HEK293 (cell line): ENCODE measurements around the gene HERC2.

Experiments
- CTCF ChIA-PET: fragments of 350-600 bp; formaldehyde crosslinking; extraction: SDS; loops from one replicate; lab custom pipeline; 2021; ENCODE audit warnings: antibody characterized with exemption; lab: Yijun Ruan, JAX
- POLR2A ChIA-PET: fragments of 300-600 bp; formaldehyde crosslinking; extraction: SDS; loops from one replicate; lab custom pipeline; 2020; ENCODE audit warnings: antibody characterized with exemption, inconsistent platforms; lab: Yijun Ruan, JAX
- H3K27ac ChIP-seq: fragments of 200-500 bp; sonication (Bioruptor generic); 2 replicates; pipeline ENCODE4 v1.5.1; 2014; ENCODE audit warnings: low read depth, low read length, control low read depth, inconsistent platforms; ENCODE audit errors: extremely low read depth
- H3K36me3 ChIP-seq, 2 experiments: fragments of 200-500 bp in 1 of 2; sonication (Bioruptor generic) in 1 of 2; 1 replicate in 1 of 2; 2 replicates in 1 of 2; pipeline ENCODE4 v1.5.1; 2014 to 2017; ENCODE audit warnings: inconsistent platforms in 2 of 2, low read length in 2 of 2; ENCODE audit not compliant: control insufficient read depth in 2 of 2, insufficient read depth in 1 of 2
- H3K4me1 ChIP-seq: fragments of 200-500 bp; sonication (Bioruptor generic); 2 replicates; pipeline ENCODE4 v1.5.1; 2014; ENCODE audit warnings: mild to moderate bottlenecking, low read length, inconsistent platforms; ENCODE audit not compliant: control insufficient read depth, insufficient read depth
- H3K4me3 ChIP-seq: 2 replicates; pipeline ENCODE4 v1.5.1; 2011; ENCODE audit warnings: low read depth, mild to moderate bottlenecking, control low read depth, low read length, moderate library complexity
- H3K9me3 ChIP-seq: fragments of 200-500 bp; sonication (Bioruptor generic); 2 replicates; pipeline ENCODE4 v1.5.1; 2014; ENCODE audit warnings: low read depth, low read length, inconsistent platforms; ENCODE audit not compliant: control insufficient read depth, insufficient read depth
- BCL11B ChIP-seq: fragments of 450-650 bp; formaldehyde crosslinking; IDR thresholded peaks from 2 replicates; pipeline ENCODE4 v1.5.1; 2016; ENCODE audit warnings: low read depth, missing biosample characterization, missing genetic modification characterization
- GLI2 ChIP-seq: fragments of 450-650 bp; formaldehyde crosslinking; IDR thresholded peaks from 2 replicates; pipeline ENCODE4; 2017; ENCODE audit warnings: missing biosample characterization, missing genetic modification characterization, low read depth, borderline replicate concordance
- GLIS2 ChIP-seq: fragments of 450-650 bp; formaldehyde crosslinking; IDR thresholded peaks from 2 replicates; pipeline ENCODE4 v1.5.1; 2016; ENCODE audit warnings: missing biosample characterization, missing genetic modification characterization
- KLF16 ChIP-seq: fragments of 450-650 bp; formaldehyde crosslinking; IDR thresholded peaks from 2 replicates; pipeline ENCODE4 v1.5.1; 2017; ENCODE audit warnings: missing biosample characterization, missing genetic modification characterization
- MZF1 ChIP-seq: fragments of 450-650 bp; formaldehyde crosslinking; IDR thresholded peaks from 2 replicates; pipeline ENCODE4 v1.5.1; 2017; ENCODE audit warnings: missing biosample characterization, missing genetic modification characterization, borderline replicate concordance
- SP3 ChIP-seq: fragments of 450-650 bp; formaldehyde crosslinking; IDR thresholded peaks from 2 replicates; pipeline ENCODE4 v1.5.1; 2016; ENCODE audit warnings: missing biosample characterization, missing genetic modification characterization
- TCF7L2 ChIP-seq: IDR thresholded peaks from 2 replicates; pipeline ENCODE4 v1.6.1; 2011; ENCODE audit warnings: low read depth, mild to moderate bottlenecking, inconsistent platforms, low read length, moderate library complexity, borderline replicate concordance
- ZBTB1 ChIP-seq: fragments of 450-650 bp; formaldehyde crosslinking; IDR thresholded peaks from 2 replicates; pipeline ENCODE4 v1.5.1; 2016; ENCODE audit warnings: missing biosample characterization, missing genetic modification characterization
- ZBTB17 ChIP-seq: fragments of 450-650 bp; formaldehyde crosslinking; IDR thresholded peaks from 2 replicates; pipeline ENCODE4 v1.5.1; 2016; ENCODE audit warnings: missing biosample characterization, missing genetic modification characterization
- ZBTB8A ChIP-seq: fragments of 450-650 bp; formaldehyde crosslinking; IDR thresholded peaks from 2 replicates; pipeline ENCODE4 v1.5.1; 2016; ENCODE audit warnings: missing biosample characterization, missing genetic modification characterization
- ZFHX2 ChIP-seq: fragments of 450-650 bp; formaldehyde crosslinking; conservative IDR thresholded peaks from 2 replicates; pipeline ENCODE4 v1.5.1; 2016; ENCODE audit warnings: missing biosample characterization, missing genetic modification characterization
- ZNF112 ChIP-seq: fragments of 450-650 bp; formaldehyde crosslinking; IDR thresholded peaks from 2 replicates; pipeline ENCODE4 v1.5.0; 2017; ENCODE audit warnings: missing biosample characterization, missing genetic modification characterization
- ZNF121 ChIP-seq: fragments of 450-650 bp; formaldehyde crosslinking; IDR thresholded peaks from 2 replicates; pipeline ENCODE4 v1.5.1; 2016; ENCODE audit warnings: missing biosample characterization, missing genetic modification characterization
- ZNF133 ChIP-seq: fragments of 450-650 bp; formaldehyde crosslinking; IDR thresholded peaks from 2 replicates; pipeline ENCODE4 v1.5.1; 2016; ENCODE audit warnings: missing biosample characterization, missing genetic modification characterization
- ZNF155 ChIP-seq: fragments of 450-650 bp; formaldehyde crosslinking; IDR thresholded peaks from 2 replicates; pipeline ENCODE4 v1.5.1; 2016; ENCODE audit warnings: missing biosample characterization, missing genetic modification characterization
- ZNF324 ChIP-seq: fragments of 450-650 bp; formaldehyde crosslinking; IDR thresholded peaks from 2 replicates; pipeline ENCODE4 v1.5.1; 2016; ENCODE audit warnings: missing biosample characterization, missing genetic modification characterization
- ZNF621 ChIP-seq: fragments of 450-650 bp; formaldehyde crosslinking; IDR thresholded peaks from 2 replicates; pipeline ENCODE4 v1.5.1; 2017; ENCODE audit warnings: missing biosample characterization, missing genetic modification characterization
- ZNF624 ChIP-seq: fragments of 450-650 bp; formaldehyde crosslinking; IDR thresholded peaks from 2 replicates; pipeline ENCODE4 v1.5.1; 2017; ENCODE audit warnings: missing biosample characterization, missing genetic modification characterization
- ZNF629 ChIP-seq: fragments of 450-650 bp; formaldehyde crosslinking; IDR thresholded peaks from 2 replicates; pipeline ENCODE4 v1.5.1; 2017; ENCODE audit warnings: missing biosample characterization, missing genetic modification characterization
- ZNF692 ChIP-seq: fragments of 450-650 bp; formaldehyde crosslinking; IDR thresholded peaks from 2 replicates; pipeline ENCODE4 v1.5.1; 2016; ENCODE audit warnings: missing biosample characterization, missing genetic modification characterization
- ZNF791 ChIP-seq: fragments of 450-650 bp; formaldehyde crosslinking; IDR thresholded peaks from 2 replicates; pipeline ENCODE4 v1.5.1; 2016; ENCODE audit warnings: missing biosample characterization, missing genetic modification characterization
- ZNF843 ChIP-seq: fragments of 450-650 bp; formaldehyde crosslinking; IDR thresholded peaks from 2 replicates; pipeline ENCODE4 v1.5.1; 2016; ENCODE audit warnings: missing biosample characterization, missing genetic modification characterization
- TF ChIP-seq, protein P1 (sequence below): fragments of 450-650 bp; formaldehyde crosslinking; IDR thresholded peaks from 2 replicates; pipeline ENCODE4 v1.5.1; 2017; ENCODE audit warnings: missing biosample characterization, missing genetic modification characterization
- TF ChIP-seq, protein P2 (sequence below): fragments of 450-650 bp; formaldehyde crosslinking; conservative IDR thresholded peaks from 2 replicates; pipeline ENCODE4 v1.5.1; 2016; ENCODE audit warnings: low read depth, missing biosample characterization, missing genetic modification characterization
- TF ChIP-seq, protein P3 (sequence below): fragments of 450-650 bp; formaldehyde crosslinking; IDR thresholded peaks from 2 replicates; pipeline ENCODE4 v1.5.1; 2016; ENCODE audit warnings: missing biosample characterization, missing genetic modification characterization

The HERC2 gene

DNA sequence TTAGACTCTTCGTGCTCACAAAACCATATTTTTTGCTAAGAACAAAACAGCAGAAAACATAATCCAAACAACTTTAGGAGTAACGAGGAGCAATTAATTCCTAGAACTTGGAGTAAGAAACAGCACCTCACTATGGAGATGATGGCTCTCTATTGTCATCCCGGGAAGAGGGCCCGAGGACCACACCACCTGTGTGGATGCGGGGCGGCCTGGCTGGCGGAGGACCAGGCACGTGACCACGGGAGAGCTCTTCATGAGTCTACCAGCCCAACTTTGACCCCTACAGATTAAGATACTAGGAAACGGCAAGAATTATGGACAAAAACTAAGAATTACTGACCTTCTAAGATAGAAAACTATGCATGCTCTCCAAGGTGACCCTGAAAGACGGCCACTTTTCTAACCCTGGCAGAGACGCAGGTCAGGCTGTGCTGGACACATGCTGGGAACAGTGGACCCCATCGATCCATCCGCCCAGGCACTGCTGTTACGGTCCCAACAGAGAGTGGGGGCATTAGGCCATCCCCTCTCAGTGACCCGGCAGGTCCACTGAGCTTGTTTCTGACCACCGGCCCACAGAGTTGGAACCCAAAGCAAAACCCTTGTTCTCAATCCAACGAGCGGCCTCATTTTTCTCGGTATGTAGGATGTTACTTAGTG is 209.7 kb downstream of the HERC2 start:
- H3K36me3 ChIP-seq = peaks cover 0 to 60% of the 10 kb centered on the region in 2 experiments; a peak in 2 of 3 replicates
- ChIA-PET POLR2A (no interaction called here), CTCF (no interaction called here)
- H3K9me3 ChIP-seq = no peaks in the 10 kb centered on the region
- no peak overlapping the region for H3K27ac ChIP-seq
- no peaks in the 10 kb centered on the region for H3K4me1 ChIP-seq
- H3K4me3 ChIP-seq = no peak overlapping the region
- TF ChIP-seq ZBTB8A = no peak
- no peak for TF ChIP-seq TCF7L2
- no peak for TF ChIP-seq ZNF843 (tag by site-specific recombination)
- no peak for TF ChIP-seq ZFHX2 (tag by site-specific recombination)
- TF ChIP-seq BCL11B (tag by site-specific recombination) = no peak
- TF ChIP-seq ZNF629 = no peak
- no peak for TF ChIP-seq KLF16
- TF ChIP-seq, protein P1, sequence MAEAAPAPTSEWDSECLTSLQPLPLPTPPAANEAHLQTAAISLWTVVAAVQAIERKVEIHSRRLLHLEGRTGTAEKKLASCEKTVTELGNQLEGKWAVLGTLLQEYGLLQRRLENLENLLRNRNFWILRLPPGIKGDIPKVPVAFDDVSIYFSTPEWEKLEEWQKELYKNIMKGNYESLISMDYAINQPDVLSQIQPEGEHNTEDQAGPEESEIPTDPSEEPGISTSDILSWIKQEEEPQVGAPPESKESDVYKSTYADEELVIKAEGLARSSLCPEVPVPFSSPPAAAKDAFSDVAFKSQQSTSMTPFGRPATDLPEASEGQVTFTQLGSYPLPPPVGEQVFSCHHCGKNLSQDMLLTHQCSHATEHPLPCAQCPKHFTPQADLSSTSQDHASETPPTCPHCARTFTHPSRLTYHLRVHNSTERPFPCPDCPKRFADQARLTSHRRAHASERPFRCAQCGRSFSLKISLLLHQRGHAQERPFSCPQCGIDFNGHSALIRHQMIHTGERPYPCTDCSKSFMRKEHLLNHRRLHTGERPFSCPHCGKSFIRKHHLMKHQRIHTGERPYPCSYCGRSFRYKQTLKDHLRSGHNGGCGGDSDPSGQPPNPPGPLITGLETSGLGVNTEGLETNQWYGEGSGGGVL (tag by site-specific recombination) = no peak
- TF ChIP-seq ZNF692 (tag by site-specific recombination) = no peak
- no peak for TF ChIP-seq ZNF121 (tag by site-specific recombination)
- TF ChIP-seq SP3 (tag by site-specific recombination) = no peak
- no peak for TF ChIP-seq ZNF155 (tag by site-specific recombination)
- no peak for TF ChIP-seq ZNF133
- no peak for TF ChIP-seq GLIS2
- no peak for TF ChIP-seq ZNF621 (tag by site-specific recombination)

- Histone ChIP-seq H3K36me3 (peaks cover 0 to 53% of the 10 kb centered on the region in 2 experiments; a peak in 2 of 3 replicates), H3K4me1 (no peaks in the 10 kb centered on the region), H3K9me3 (no peaks in the 10 kb centered on the region), H3K27ac (no peak overlapping the region)
- POLR2A ChIA-PET = no interaction called here
- CTCF ChIA-PET = no interaction called here
- TF ChIP-seq ZNF112 (no peak), ZNF791 (tag by site-specific recombination) (no peak), ZNF324 (tag by site-specific recombination) (no peak), MZF1 (tag by site-specific recombination) (no peak), ZBTB1 (tag by site-specific recombination) (no peak), GLI2 (no peak), ZNF624 (tag by site-specific recombination) (no peak), ZBTB17 (tag by site-specific recombination) (no peak)
- TF ChIP-seq, protein P2, sequence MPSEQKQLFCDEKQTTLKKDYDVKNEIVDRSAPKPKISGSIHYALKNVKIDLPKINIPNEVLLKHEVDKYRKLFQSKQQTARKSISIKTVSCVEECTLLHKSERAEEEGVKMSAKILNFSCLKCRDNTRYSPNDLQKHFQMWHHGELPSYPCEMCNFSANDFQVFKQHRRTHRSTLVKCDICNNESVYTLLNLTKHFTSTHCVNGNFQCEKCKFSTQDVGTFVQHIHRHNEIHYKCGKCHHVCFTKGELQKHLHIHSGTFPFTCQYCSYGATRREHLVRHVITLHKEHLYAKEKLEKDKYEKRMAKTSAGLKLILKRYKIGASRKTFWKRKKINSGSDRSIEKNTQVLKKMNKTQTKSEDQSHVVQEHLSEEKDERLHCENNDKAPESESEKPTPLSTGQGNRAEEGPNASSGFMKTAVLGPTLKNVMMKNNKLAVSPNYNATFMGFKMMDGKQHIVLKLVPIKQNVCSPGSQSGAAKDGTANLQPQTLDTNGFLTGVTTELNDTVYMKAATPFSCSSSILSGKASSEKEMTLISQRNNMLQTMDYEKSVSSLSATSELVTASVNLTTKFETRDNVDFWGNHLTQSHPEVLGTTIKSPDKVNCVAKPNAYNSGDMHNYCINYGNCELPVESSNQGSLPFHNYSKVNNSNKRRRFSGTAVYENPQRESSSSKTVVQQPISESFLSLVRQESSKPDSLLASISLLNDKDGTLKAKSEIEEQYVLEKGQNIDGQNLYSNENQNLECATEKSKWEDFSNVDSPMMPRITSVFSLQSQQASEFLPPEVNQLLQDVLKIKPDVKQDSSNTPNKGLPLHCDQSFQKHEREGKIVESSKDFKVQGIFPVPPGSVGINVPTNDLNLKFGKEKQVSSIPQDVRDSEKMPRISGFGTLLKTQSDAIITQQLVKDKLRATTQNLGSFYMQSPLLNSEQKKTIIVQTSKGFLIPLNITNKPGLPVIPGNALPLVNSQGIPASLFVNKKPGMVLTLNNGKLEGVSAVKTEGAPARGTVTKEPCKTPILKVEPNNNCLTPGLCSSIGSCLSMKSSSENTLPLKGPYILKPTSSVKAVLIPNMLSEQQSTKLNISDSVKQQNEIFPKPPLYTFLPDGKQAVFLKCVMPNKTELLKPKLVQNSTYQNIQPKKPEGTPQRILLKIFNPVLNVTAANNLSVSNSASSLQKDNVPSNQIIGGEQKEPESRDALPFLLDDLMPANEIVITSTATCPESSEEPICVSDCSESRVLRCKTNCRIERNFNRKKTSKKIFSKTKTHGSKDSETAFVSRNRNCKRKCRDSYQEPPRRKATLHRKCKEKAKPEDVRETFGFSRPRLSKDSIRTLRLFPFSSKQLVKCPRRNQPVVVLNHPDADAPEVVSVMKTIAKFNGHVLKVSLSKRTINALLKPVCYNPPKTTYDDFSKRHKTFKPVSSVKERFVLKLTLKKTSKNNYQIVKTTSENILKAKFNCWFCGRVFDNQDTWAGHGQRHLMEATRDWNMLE (tag by site-specific recombination) = no peak
- TF ChIP-seq, protein P3, sequence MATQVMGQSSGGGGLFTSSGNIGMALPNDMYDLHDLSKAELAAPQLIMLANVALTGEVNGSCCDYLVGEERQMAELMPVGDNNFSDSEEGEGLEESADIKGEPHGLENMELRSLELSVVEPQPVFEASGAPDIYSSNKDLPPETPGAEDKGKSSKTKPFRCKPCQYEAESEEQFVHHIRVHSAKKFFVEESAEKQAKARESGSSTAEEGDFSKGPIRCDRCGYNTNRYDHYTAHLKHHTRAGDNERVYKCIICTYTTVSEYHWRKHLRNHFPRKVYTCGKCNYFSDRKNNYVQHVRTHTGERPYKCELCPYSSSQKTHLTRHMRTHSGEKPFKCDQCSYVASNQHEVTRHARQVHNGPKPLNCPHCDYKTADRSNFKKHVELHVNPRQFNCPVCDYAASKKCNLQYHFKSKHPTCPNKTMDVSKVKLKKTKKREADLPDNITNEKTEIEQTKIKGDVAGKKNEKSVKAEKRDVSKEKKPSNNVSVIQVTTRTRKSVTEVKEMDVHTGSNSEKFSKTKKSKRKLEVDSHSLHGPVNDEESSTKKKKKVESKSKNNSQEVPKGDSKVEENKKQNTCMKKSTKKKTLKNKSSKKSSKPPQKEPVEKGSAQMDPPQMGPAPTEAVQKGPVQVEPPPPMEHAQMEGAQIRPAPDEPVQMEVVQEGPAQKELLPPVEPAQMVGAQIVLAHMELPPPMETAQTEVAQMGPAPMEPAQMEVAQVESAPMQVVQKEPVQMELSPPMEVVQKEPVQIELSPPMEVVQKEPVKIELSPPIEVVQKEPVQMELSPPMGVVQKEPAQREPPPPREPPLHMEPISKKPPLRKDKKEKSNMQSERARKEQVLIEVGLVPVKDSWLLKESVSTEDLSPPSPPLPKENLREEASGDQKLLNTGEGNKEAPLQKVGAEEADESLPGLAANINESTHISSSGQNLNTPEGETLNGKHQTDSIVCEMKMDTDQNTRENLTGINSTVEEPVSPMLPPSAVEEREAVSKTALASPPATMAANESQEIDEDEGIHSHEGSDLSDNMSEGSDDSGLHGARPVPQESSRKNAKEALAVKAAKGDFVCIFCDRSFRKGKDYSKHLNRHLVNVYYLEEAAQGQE (tag by site-specific recombination) = no peak
- TF ChIP-seq, all 188 proteins: peak for 0
- no peak overlapping the region for H3K4me3 ChIP-seq
Observed at GRCh38 chr15:28111543-28111942, 210.4 kb downstream of the HERC2 start.
